WTC11 (cell line): ENCODE data around the gene PHF12. TPM values are rescaled to one million over a fixed set of nuclear protein-coding genes. Genes with fewer than 3 reads are reported as not detected.

ENCODE experiments used
- ARID4B ChIP-seq: sonication (generic); formaldehyde crosslinking; IDR thresholded peaks from 2 replicates; pipeline ENCODE4 v1.8.0; 2023; ENCODE audit warnings: missing genetic modification reagents, mild to moderate bottlenecking, borderline replicate concordance
- ATF3 ChIP-seq: sonication (generic); formaldehyde crosslinking; conservative IDR thresholded peaks from 2 replicates; pipeline ENCODE4 v1.8.1; 2022; ENCODE audit warnings: mild to moderate bottlenecking, missing genetic modification reagents
- ATF6 ChIP-seq: sonication (generic); formaldehyde crosslinking; IDR thresholded peaks from 2 replicates; pipeline ENCODE4 v1.8.1; 2023; ENCODE audit warnings: mild to moderate bottlenecking, missing genetic modification reagents
- CBFB ChIP-seq: sonication (generic); formaldehyde crosslinking; IDR thresholded peaks from 2 replicates; pipeline ENCODE4 v1.8.1; 2022; ENCODE audit warnings: mild to moderate bottlenecking, low read depth, missing genetic modification reagents
- E2F1 ChIP-seq: sonication (generic); formaldehyde crosslinking; IDR thresholded peaks from 2 replicates; pipeline ENCODE4 v1.8.0; 2022; ENCODE audit warnings: mild to moderate bottlenecking, missing genetic modification reagents
- ETV6 ChIP-seq: sonication (generic); formaldehyde crosslinking; IDR thresholded peaks from 2 replicates; pipeline ENCODE4 v1.8.1; 2022; ENCODE audit warnings: mild to moderate bottlenecking, missing genetic modification reagents
- FOXJ3 ChIP-seq: sonication (generic); formaldehyde crosslinking; IDR thresholded peaks from 2 replicates; pipeline ENCODE4 v1.9.0; 2021; ENCODE audit warnings: missing genetic modification reagents, mild to moderate bottlenecking, borderline replicate concordance
- GRHL2 ChIP-seq: fragments of 250-450 bp; sonication (Bioruptor Pico); IDR thresholded peaks from 2 replicates; pipeline ENCODE4 v1.8.0; 2022; ENCODE audit warnings: mild to moderate bottlenecking, moderate library complexity; ENCODE audit not compliant: insufficient replicate concordance, severe bottlenecking
- MXD4 ChIP-seq: fragments of 250-450 bp; sonication (Bioruptor Pico); IDR thresholded peaks from 2 replicates; pipeline ENCODE4 v1.8.0; 2021; ENCODE audit warnings: mild to moderate bottlenecking, moderate library complexity, borderline replicate concordance
- MYBL2 ChIP-seq: sonication (generic); formaldehyde crosslinking; IDR thresholded peaks from 2 replicates; pipeline ENCODE4 v1.8.1; 2023; ENCODE audit warnings: mild to moderate bottlenecking, moderate library complexity, missing genetic modification reagents
- NFYB ChIP-seq: sonication (generic); formaldehyde crosslinking; conservative IDR thresholded peaks from 2 replicates; pipeline ENCODE4 v1.8.0; 2022; ENCODE audit warnings: low read depth, missing genetic modification reagents
- OVOL2 ChIP-seq: fragments of 250-450 bp; sonication (Bioruptor Pico); IDR thresholded peaks from 2 replicates; pipeline ENCODE4 v1.9.0; 2021; ENCODE audit warnings: mild to moderate bottlenecking, borderline replicate concordance
- USF1 ChIP-seq: sonication (generic); formaldehyde crosslinking; IDR thresholded peaks from 2 replicates; pipeline ENCODE4 v1.8.0; 2022; ENCODE audit warnings: mild to moderate bottlenecking, missing genetic modification reagents
- ZNF121 ChIP-seq: sonication (generic); formaldehyde crosslinking; IDR thresholded peaks from 2 replicates; pipeline ENCODE4 v1.8.0; 2023; ENCODE audit warnings: missing genetic modification reagents
- ZNF232 ChIP-seq: sonication (generic); formaldehyde crosslinking; IDR thresholded peaks from 2 replicates; pipeline ENCODE4 v1.8.0; 2022; ENCODE audit warnings: mild to moderate bottlenecking, missing genetic modification reagents
- ZNF281 ChIP-seq: sonication (generic); formaldehyde crosslinking; IDR thresholded peaks from 2 replicates; pipeline ENCODE4 v1.8.0; 2023; ENCODE audit warnings: mild to moderate bottlenecking, missing genetic modification reagents
- ZNF532 ChIP-seq: fragments of 250-450 bp; sonication (Bioruptor Pico); IDR thresholded peaks from 2 replicates; pipeline ENCODE4 v1.9.0; 2021; ENCODE audit warnings: mild to moderate bottlenecking, borderline replicate concordance
- total RNA-seq: library from RNA; stranded (reverse); gene quantifications from 3 replicates; pipeline ENCODE4 v1.2.3, GENCODE V29; 2021
- TF ChIP-seq, protein P1 (sequence below): sonication (generic); formaldehyde crosslinking; IDR thresholded peaks from 2 replicates; pipeline ENCODE4 v1.8.1; 2022; ENCODE audit warnings: missing genetic modification reagents, borderline replicate concordance
- TF ChIP-seq, protein P2 (sequence below): sonication (generic); formaldehyde crosslinking; IDR thresholded peaks from 2 replicates; pipeline ENCODE4 v1.8.1; 2022; ENCODE audit warnings: mild to moderate bottlenecking, moderate library complexity, missing genetic modification reagents

The PHF12 gene
- total RNA-seq, 1 experiment from 2014 or later = 69.8 TPM

GRCh38 chr17:28953444-28954118 lies 2.3 kb upstream of the PHF12 start (continued):
- TF ChIP-seq ARID4B = peak; percentile 93; the same call in 1 of the 2 replicates
- no peak for TF ChIP-seq ATF6 (CRISPR knock-in tag)
- no peak for TF ChIP-seq MXD4 (CRISPR knock-in tag)
- TF ChIP-seq E2F1 (CRISPR knock-in tag) = no peak
- TF ChIP-seq ETV6 (CRISPR knock-in tag) = 0 out of 2 replicates have a peak, but pooled peaks have one; percentile 47
- TF ChIP-seq ATF3 (CRISPR knock-in tag) = no peak
- TF ChIP-seq, protein P1, sequence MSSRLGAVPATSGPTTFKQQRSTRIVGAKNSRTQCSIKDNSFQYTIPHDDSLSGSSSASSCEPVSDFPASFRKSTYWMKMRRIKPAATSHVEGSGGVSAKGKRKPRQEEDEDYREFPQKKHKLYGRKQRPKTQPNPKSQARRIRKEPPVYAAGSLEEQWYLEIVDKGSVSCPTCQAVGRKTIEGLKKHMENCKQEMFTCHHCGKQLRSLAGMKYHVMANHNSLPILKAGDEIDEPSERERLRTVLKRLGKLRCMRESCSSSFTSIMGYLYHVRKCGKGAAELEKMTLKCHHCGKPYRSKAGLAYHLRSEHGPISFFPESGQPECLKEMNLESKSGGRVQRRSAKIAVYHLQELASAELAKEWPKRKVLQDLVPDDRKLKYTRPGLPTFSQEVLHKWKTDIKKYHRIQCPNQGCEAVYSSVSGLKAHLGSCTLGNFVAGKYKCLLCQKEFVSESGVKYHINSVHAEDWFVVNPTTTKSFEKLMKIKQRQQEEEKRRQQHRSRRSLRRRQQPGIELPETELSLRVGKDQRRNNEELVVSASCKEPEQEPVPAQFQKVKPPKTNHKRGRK (CRISPR knock-in tag) = no peak
- TF ChIP-seq USF1 = peak; percentile 29; the same call in 1 of the 2 replicates
- 0 out of 2 replicates have a peak, but pooled peaks have one; percentile 18 for TF ChIP-seq NFYB
- no peak for TF ChIP-seq ZNF532
- TF ChIP-seq, protein P2, sequence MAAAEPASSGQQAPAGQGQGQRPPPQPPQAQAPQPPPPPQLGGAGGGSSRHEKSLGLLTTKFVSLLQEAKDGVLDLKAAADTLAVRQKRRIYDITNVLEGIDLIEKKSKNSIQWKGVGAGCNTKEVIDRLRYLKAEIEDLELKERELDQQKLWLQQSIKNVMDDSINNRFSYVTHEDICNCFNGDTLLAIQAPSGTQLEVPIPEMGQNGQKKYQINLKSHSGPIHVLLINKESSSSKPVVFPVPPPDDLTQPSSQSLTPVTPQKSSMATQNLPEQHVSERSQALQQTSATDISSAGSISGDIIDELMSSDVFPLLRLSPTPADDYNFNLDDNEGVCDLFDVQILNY (CRISPR knock-in tag) = no peak
- TF ChIP-seq ZNF232 (CRISPR knock-in tag) = peak; percentile 92
- no peak for TF ChIP-seq FOXJ3 (CRISPR knock-in tag)
- no peak for TF ChIP-seq CBFB (CRISPR knock-in tag)
- no peak for TF ChIP-seq ZNF121 (CRISPR knock-in tag)
- TF ChIP-seq MYBL2 (CRISPR knock-in tag) = no peak
- no peak for TF ChIP-seq GRHL2 (CRISPR knock-in tag)
- no peak for TF ChIP-seq OVOL2 (CRISPR knock-in tag)
- TF ChIP-seq ZNF281 (CRISPR knock-in tag) = no peak
